ENCODE results near the gene TOM1L1. TPM values are rescaled to one million over a fixed set of nuclear protein-coding genes. Genes with fewer than 3 reads are reported as not detected.

TOM1L1 gene
- 4.2 and 9.2 TPM in 2 replicates for polyA plus RNA-seq

GRCh38 chr17:54900457-54901229 lies at the start of gene TOM1L1:
TSS of gene TOM1L1 (plus strand) at chr17:54900852. CDS start at chr17:54900866, 14 bp downstream.

DNA sequence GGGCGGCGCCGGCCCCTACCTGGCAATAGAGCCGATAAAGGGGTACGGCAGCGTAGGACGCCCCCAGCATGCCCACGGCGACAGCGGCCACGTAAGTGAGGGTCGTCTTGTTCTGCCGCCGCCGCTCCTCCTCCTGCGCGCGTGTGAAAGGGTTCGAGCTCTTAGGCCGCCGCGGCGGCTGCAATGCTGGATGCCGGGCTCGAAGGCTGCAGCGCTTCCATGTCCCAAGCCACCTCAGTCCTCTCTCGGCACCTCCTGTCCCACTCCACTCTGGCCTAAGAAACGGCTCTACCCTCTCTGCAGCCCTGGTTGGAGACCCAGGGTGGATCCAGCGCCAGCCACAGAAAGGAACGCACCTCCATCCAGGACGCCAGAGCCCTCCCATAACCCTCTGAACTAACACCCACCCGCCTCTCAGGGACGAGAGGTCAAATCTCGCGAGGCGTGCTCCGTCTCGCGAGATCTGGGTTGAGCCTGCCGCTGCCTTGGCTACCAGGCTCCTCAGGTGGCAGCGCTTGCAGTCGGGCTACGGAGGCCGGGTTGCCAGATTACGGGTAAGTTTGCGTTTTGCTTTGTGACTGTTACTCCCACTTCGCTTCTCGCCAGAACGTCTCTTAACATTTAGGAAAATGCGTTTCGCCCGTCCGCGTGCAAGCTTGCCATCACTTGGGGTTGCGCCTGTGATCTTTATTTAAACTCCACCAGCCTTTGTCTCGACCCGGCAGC lies 67.8 kb downstream of the TOM1L1 start, which contains the start of the genes COX11 and STXBP4:
TSS of gene COX11 (minus strand) at position 393 of the 726 bp plus-strand sequence. CDS start at position 385, 8 bp downstream.
TSS of gene STXBP4 (plus strand) at position 504 of the 726 bp plus-strand sequence. CDS start 17,455 bp downstream, outside the sequence.

Other genes with a start within 250 kb of the TOM1L1 start
- 121 and 155 TPM in 2 replicates for gene COX11, start 67.8 kb downstream of the TOM1L1 start, polyA plus RNA-seq
- gene STXBP4, start 67.9 kb downstream of the TOM1L1 start, polyA plus RNA-seq, result 19.0 and 48.0 TPM in 2 replicates

Measured in Purkinje cell (primary cell).